ENCODE results near the gene DMD. TPM values are rescaled to one million over a fixed set of nuclear protein-coding genes. Genes with fewer than 3 reads are reported as not detected.

The DMD gene
- total RNA-seq, 6 experiments from 2014 or later, result 4.9 to 6.0 (median 5.5) TPM

DNA sequence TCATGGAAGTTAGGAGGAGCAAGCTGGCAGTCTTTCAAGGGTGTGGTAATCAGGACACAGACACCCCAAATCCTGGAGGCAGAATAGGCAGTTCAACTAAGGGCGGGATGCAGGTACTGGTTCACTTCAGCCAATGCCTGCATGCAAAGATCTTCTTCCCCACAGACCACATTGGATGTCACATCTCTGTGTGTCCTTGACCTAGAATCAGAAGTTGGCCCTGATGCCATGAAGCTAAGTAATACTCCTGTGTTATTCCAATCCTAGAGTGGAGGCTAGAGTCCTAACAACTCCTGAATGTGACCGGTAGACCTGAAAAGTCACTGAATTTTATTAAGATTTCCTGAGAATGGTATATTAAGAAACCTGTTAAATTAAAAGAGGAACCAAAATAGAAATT lies 165.5 kb downstream of the DMD start:
- Mint-ChIP-seq H3K27me3 (ENCODE audit: insufficient read depth) (no peaks in the 10 kb centered on the region), H3K36me3 (ENCODE audit: low read depth) (no peaks in the 10 kb centered on the region), H3K4me3 (no peak overlapping the region), H3K27ac (no peak overlapping the region), H3K9me3 (peaks cover 7% of the 10 kb centered on the region), H3K4me1 (ENCODE audit: low read depth) (no peaks in the 10 kb centered on the region)
- TF ChIP-seq, protein P1, sequence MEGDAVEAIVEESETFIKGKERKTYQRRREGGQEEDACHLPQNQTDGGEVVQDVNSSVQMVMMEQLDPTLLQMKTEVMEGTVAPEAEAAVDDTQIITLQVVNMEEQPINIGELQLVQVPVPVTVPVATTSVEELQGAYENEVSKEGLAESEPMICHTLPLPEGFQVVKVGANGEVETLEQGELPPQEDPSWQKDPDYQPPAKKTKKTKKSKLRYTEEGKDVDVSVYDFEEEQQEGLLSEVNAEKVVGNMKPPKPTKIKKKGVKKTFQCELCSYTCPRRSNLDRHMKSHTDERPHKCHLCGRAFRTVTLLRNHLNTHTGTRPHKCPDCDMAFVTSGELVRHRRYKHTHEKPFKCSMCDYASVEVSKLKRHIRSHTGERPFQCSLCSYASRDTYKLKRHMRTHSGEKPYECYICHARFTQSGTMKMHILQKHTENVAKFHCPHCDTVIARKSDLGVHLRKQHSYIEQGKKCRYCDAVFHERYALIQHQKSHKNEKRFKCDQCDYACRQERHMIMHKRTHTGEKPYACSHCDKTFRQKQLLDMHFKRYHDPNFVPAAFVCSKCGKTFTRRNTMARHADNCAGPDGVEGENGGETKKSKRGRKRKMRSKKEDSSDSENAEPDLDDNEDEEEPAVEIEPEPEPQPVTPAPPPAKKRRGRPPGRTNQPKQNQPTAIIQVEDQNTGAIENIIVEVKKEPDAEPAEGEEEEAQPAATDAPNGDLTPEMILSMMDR (IDR thresholded peaks at IDR 0.05), result no peak
- no peak for DNase-seq

DNA sequence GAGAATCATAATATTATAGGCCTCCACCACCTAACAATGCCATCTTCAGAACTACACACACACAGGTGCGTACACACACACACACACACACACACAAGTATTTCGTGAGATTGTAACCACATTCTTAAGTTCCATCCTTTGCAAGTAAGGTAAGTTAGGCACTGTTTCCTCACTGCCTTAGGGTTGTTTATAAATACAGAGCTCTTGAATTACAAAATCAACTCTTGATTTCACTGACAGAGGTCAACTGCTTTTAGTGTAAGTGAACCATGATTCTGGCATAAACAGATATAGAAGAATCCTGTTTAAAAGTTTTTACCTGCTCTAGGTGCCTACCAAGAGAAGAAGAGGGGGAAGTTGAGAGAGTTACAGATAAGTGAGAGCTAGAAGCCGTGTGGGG lies 166.1 kb downstream of the DMD start:
- TF ChIP-seq, protein P1 (IDR thresholded peaks at IDR 0.05), result no peak
- DNase-seq, result no peak
- Mint-ChIP-seq H3K27me3 (ENCODE audit: insufficient read depth) (no peaks in the 10 kb centered on the region), H3K27ac (no peak overlapping the region), H3K9me3 (peaks cover 8% of the 10 kb centered on the region), H3K4me1 (ENCODE audit: low read depth) (no peaks in the 10 kb centered on the region), H3K36me3 (ENCODE audit: low read depth) (no peaks in the 10 kb centered on the region), H3K4me3 (no peak overlapping the region)

GRCh38 chrX:33041141-33041540 lies 170.2 kb downstream of the DMD start:
- H3K4me1 Mint-ChIP-seq (ENCODE audit: low read depth), result no peaks in the 10 kb centered on the region
- H3K36me3 Mint-ChIP-seq (ENCODE audit: low read depth), result no peaks in the 10 kb centered on the region
- TF ChIP-seq, protein P1 (IDR thresholded peaks at IDR 0.05), result no peak
- no peak for DNase-seq
- no peak overlapping the region for H3K27ac Mint-ChIP-seq
- H3K9me3 Mint-ChIP-seq, result peaks cover 10% of the 10 kb centered on the region
- no peak overlapping the region for H3K4me3 Mint-ChIP-seq
- no peaks in the 10 kb centered on the region for H3K27me3 Mint-ChIP-seq (ENCODE audit: insufficient read depth)

DNA sequence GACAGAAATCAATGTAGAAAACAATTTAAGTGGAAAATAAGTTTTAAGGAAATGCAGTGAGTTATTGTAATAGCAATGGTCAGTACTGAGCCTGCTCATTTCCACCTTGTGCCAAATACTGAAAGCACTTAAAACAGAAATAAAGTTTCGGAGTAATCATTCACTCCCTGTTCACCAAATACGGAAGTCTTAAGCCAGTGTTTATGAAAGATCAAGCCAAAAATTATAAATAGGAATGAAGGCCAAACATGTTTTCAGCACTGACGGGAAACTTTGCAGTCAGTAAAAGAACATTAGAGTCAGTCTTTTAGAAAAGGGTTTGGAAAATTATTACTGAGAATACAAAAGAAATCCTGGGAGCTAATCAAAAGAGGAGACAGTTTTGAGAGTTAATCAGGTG lies 178.6 kb downstream of the DMD start:
- Mint-ChIP-seq H3K27ac (no peak overlapping the region), H3K9me3 (peaks cover 8% of the 10 kb centered on the region; the same call in 1 of the 2 replicates), H3K36me3 (ENCODE audit: low read depth) (no peaks in the 10 kb centered on the region), H3K4me3 (no peak overlapping the region), H3K4me1 (ENCODE audit: low read depth) (no peaks in the 10 kb centered on the region), H3K27me3 (ENCODE audit: insufficient read depth) (no peaks in the 10 kb centered on the region)
- no peak for DNase-seq
- TF ChIP-seq, protein P1 (IDR thresholded peaks at IDR 0.05), result no peak

DNA sequence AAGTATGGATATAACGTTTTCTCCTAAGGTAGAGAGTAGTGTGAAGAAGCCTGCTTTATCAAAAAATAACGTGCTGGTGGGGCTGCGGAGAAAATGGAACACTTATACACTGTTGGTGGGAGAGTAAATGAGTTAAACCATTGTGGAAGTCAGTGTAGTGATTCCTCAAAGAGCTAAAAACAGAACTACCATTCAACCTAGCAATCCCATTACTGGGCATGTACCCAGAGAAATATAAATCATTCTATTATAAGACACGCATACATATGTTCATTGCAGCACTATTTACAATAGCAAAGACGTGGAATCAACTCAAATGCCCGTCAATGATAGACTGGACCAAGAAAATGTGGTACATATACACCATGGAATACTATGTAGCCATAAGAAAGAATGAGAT lies 196.4 kb downstream of the DMD start:
- H3K27me3 Mint-ChIP-seq (ENCODE audit: insufficient read depth), result no peaks in the 10 kb centered on the region
- peaks cover 4% of the 10 kb centered on the region; the same call in 1 of the 2 replicates for H3K9me3 Mint-ChIP-seq
- H3K27ac Mint-ChIP-seq, result no peak overlapping the region
- H3K36me3 Mint-ChIP-seq (ENCODE audit: low read depth), result no peaks in the 10 kb centered on the region
- no peak overlapping the region for H3K4me3 Mint-ChIP-seq
- no peaks in the 10 kb centered on the region for H3K4me1 Mint-ChIP-seq (ENCODE audit: low read depth)
- no peak for DNase-seq
- TF ChIP-seq, protein P1 (IDR thresholded peaks at IDR 0.05), result no peak

GRCh38 chrX:33014086-33014485 lies 197.3 kb downstream of the DMD start:
- no peak for DNase-seq
- H3K9me3 Mint-ChIP-seq, result peaks cover 4% of the 10 kb centered on the region; the same call in 1 of the 2 replicates
- no peaks in the 10 kb centered on the region for H3K4me1 Mint-ChIP-seq (ENCODE audit: low read depth)
- H3K27ac Mint-ChIP-seq, result no peak overlapping the region
- no peaks in the 10 kb centered on the region for H3K36me3 Mint-ChIP-seq (ENCODE audit: low read depth)
- no peaks in the 10 kb centered on the region for H3K27me3 Mint-ChIP-seq (ENCODE audit: insufficient read depth)
- no peak overlapping the region for H3K4me3 Mint-ChIP-seq
- TF ChIP-seq, protein P1 (IDR thresholded peaks at IDR 0.05), result no peak

All from HFFc6 (cell line).